ENCODE data around the gene IL2RA. TPM values are rescaled to one million over a fixed set of nuclear protein-coding genes. Genes with fewer than 3 reads are reported as not detected.

IL2RA gene
- total and polyA plus RNA-seq, 2 donors from 2014 or later = 0.54 to 11.9 TPM

- Histone ChIP-seq H3K4me3 (ENCODE audit: low read length in 3 of 3) (no peak overlapping the region), H3K27me3 (ENCODE audit: control insufficient read depth, insufficient read depth, low read length) (no peaks in the 10 kb centered on the region), H3K27ac (ENCODE audit: low read depth in 2 of 2, low read length in 2 of 2) (no peak overlapping the region), H3K9me3 (ENCODE audit: control insufficient read depth in 2 of 3, insufficient read depth in 1 of 3, low read length in 3 of 3) (peaks cover 0 to 10% (median 0%) of the 10 kb centered on the region in 3 donors), H3K36me3 (ENCODE audit: control insufficient read depth in 2 of 3, insufficient read depth in 3 of 3, low read length in 3 of 3) (no peaks in the 10 kb centered on the region), H3K9ac (ENCODE audit: low read length in 3 of 3) (no peak overlapping the region), H3K4me1 (ENCODE audit: control insufficient read depth in 2 of 3, insufficient read depth in 2 of 3, low read depth in 1 of 3, low read length in 3 of 3) (no peaks in the 10 kb centered on the region)
- intact Hi-C loops (cut with DNase I) = no loop called here
- no peak for TF ChIP-seq CTCF (IDR thresholded peaks at IDR 0.05; ENCODE audit: borderline replicate concordance, extremely low read depth, insufficient read depth)
- FAIRE-seq = no peak
- no peak for DNase-seq
Measured at GRCh38 chr10:6011558-6011957, 50.6 kb downstream of the IL2RA start.

- TF ChIP-seq CTCF (IDR thresholded peaks at IDR 0.05; ENCODE audit: borderline replicate concordance, extremely low read depth, insufficient read depth) = no peak
- Histone ChIP-seq H3K9ac (ENCODE audit: low read length in 3 of 3) (no peak overlapping the region), H3K36me3 (ENCODE audit: control insufficient read depth in 2 of 3, insufficient read depth in 3 of 3, low read length in 3 of 3) (no peaks in the 10 kb centered on the region), H3K9me3 (ENCODE audit: control insufficient read depth in 2 of 3, insufficient read depth in 1 of 3, low read length in 3 of 3) (peaks cover 0 to 10% (median 0%) of the 10 kb centered on the region in 3 donors), H3K4me1 (ENCODE audit: control insufficient read depth in 2 of 3, insufficient read depth in 2 of 3, low read depth in 1 of 3, low read length in 3 of 3) (no peaks in the 10 kb centered on the region), H3K27me3 (ENCODE audit: control insufficient read depth, insufficient read depth, low read length) (no peaks in the 10 kb centered on the region), H3K4me3 (ENCODE audit: low read length in 3 of 3) (no peak overlapping the region), H3K27ac (ENCODE audit: low read depth in 2 of 2, low read length in 2 of 2) (no peak overlapping the region)
- intact Hi-C loops (cut with DNase I) = no loop called here
- FAIRE-seq = no peak
- DNase-seq = no peak
Measured at GRCh38 chr10:6010569-6010968, 51.6 kb downstream of the IL2RA start.

GRCh38 chr10:6009961-6010360 lies 52.2 kb downstream of the IL2RA start:
- Histone ChIP-seq H3K4me3 (ENCODE audit: low read length in 3 of 3) (no peak overlapping the region), H3K27me3 (ENCODE audit: control insufficient read depth, insufficient read depth, low read length) (no peaks in the 10 kb centered on the region), H3K9ac (ENCODE audit: low read length in 3 of 3) (no peak overlapping the region), H3K4me1 (ENCODE audit: control insufficient read depth in 2 of 3, insufficient read depth in 2 of 3, low read depth in 1 of 3, low read length in 3 of 3) (no peaks in the 10 kb centered on the region), H3K9me3 (ENCODE audit: control insufficient read depth in 2 of 3, insufficient read depth in 1 of 3, low read length in 3 of 3) (peaks cover 0 to 10% (median 0%) of the 10 kb centered on the region in 3 donors), H3K27ac (ENCODE audit: low read depth in 2 of 2, low read length in 2 of 2) (no peak overlapping the region), H3K36me3 (ENCODE audit: control insufficient read depth in 2 of 3, insufficient read depth in 3 of 3, low read length in 3 of 3) (no peaks in the 10 kb centered on the region)
- no peak for TF ChIP-seq CTCF (IDR thresholded peaks at IDR 0.05; ENCODE audit: borderline replicate concordance, extremely low read depth, insufficient read depth)
- intact Hi-C loops (cut with DNase I) = no loop called here
- FAIRE-seq (no peak), DNase-seq (no peak)

- no peak for DNase-seq
- intact Hi-C loops (cut with DNase I) = no loop called here
- no peaks in the 10 kb centered on the region for H3K36me3 ChIP-seq (ENCODE audit: control insufficient read depth in 2 of 3, insufficient read depth in 3 of 3, low read length in 3 of 3)
- peaks cover 0 to 10% (median 0%) of the 10 kb centered on the region in 3 donors for H3K9me3 ChIP-seq (ENCODE audit: control insufficient read depth in 2 of 3, insufficient read depth in 1 of 3, low read length in 3 of 3)
- H3K27ac ChIP-seq (ENCODE audit: low read depth in 2 of 2, low read length in 2 of 2) = no peak overlapping the region
- FAIRE-seq = no peak
- H3K4me3 ChIP-seq (ENCODE audit: low read length in 3 of 3) = no peak overlapping the region
- H3K9ac ChIP-seq (ENCODE audit: low read length in 3 of 3) = no peak overlapping the region
- no peak for TF ChIP-seq CTCF (IDR thresholded peaks at IDR 0.05; ENCODE audit: borderline replicate concordance, extremely low read depth, insufficient read depth)
- no peaks in the 10 kb centered on the region for H3K4me1 ChIP-seq (ENCODE audit: control insufficient read depth in 2 of 3, insufficient read depth in 2 of 3, low read depth in 1 of 3, low read length in 3 of 3)
- no peaks in the 10 kb centered on the region for H3K27me3 ChIP-seq (ENCODE audit: control insufficient read depth, insufficient read depth, low read length)
Measured at GRCh38 chr10:6009150-6009549, 53.0 kb downstream of the IL2RA start.

Measured in kidney (tissue), 14 donors.